PC-3 (cell line): ENCODE measurements around the gene DSCAM. TPM values are rescaled to one million over a fixed set of nuclear protein-coding genes. Genes with fewer than 3 reads are reported as not detected.
"Not testable (repeated sequence)": the region's sequence is repeated elsewhere in the genome, so short reads cannot be mapped to it uniquely, and the experiment has no call there.

Source experiments
- ATAC-seq: fragments of 200-7000 bp; cut with Tn5 transposase; 2 replicates; pipeline ENCODE4 v1.9.1; 2020; ENCODE audit warnings: mild to moderate bottlenecking, moderate library complexity
- Bru-seq: library from RNA; stranded (reverse); fragments of 400-500 nt; gene quantifications from one replicate; lab custom pipeline; 2021; lab: Mats Ljungman, UMichigan
- BruChase-seq, 2 experiments: library from RNA; stranded (reverse); fragments of 400-500 nt; gene quantifications; one replicate each; lab custom pipeline; 2021; lab: Mats Ljungman, UMichigan
- BruUV-seq: library from RNA; stranded (reverse); fragments of 400-500 nt; replicated peaks from 2 replicates; lab custom pipeline; 2021; lab: Mats Ljungman, UMichigan
- CTCF ChIA-PET: fragments of 300-600 bp; sonication (Branson Sonifier 250); formaldehyde crosslinking; loops from one replicate; lab custom pipeline; 2022; ENCODE audit warnings: antibody characterized with exemption; lab: Charles Lee
- POLR2A ChIA-PET: fragments of 300-600 bp; sonication (Branson Sonifier 250); formaldehyde crosslinking; loops from one replicate; lab custom pipeline; 2022; ENCODE audit warnings: antibody characterized with exemption; ENCODE audit not compliant: unreplicated experiment; lab: Charles Lee
- DNase-seq: peaks from one replicate; pipeline ENCODE4 v3.0.0-alpha.2; 2015
- H2AFZ ChIP-seq: fragments of 300-600 bp; sonication (generic); 2 replicates; pipeline ENCODE4 v1.6.0; 2016; ENCODE audit warnings: antibody characterized with exemption, low read length
- H3F3A ChIP-seq: fragments of 300-600 bp; sonication (generic); one replicate; pipeline ENCODE4 v1.6.0; 2017; ENCODE audit warnings: antibody characterized with exemption, low read length, control low read depth, mild to moderate bottlenecking; ENCODE audit not compliant: unreplicated experiment
- H3K27ac ChIP-seq: fragments of 300-600 bp; sonication (generic); 2 replicates; pipeline ENCODE4 v1.5.1; 2016; ENCODE audit warnings: mild to moderate bottlenecking, low read length
- H3K27me3 ChIP-seq: fragments of 300-600 bp; sonication (generic); 2 replicates; pipeline ENCODE4 v1.6.1; 2016; ENCODE audit warnings: low read length, mixed read lengths
- H3K36me3 ChIP-seq: fragments of 300-600 bp; sonication (generic); 2 replicates; pipeline ENCODE4 v1.6.1; 2016; ENCODE audit warnings: low read depth, mixed run types, low read length, mixed read lengths
- H3K4me1 ChIP-seq: fragments of 300-600 bp; sonication (generic); 2 replicates; pipeline ENCODE4 v1.5.1; 2016; ENCODE audit warnings: low read length; ENCODE audit not compliant: insufficient read depth
- H3K4me2 ChIP-seq: fragments of 300-600 bp; sonication (generic); 2 replicates; pipeline ENCODE4 v1.6.0; 2016; ENCODE audit warnings: low read length
- H3K4me3 ChIP-seq: fragments of 300-600 bp; sonication (generic); 2 replicates; pipeline ENCODE4 v1.5.1; 2016; ENCODE audit warnings: mild to moderate bottlenecking, low read length, mixed read lengths
- H3K79me2 ChIP-seq: fragments of 300-600 bp; sonication (generic); 2 replicates; pipeline ENCODE4 v1.6.1; 2017; ENCODE audit warnings: low read length, mixed read lengths
- H3K9ac ChIP-seq: fragments of 300-600 bp; sonication (generic); 2 replicates; pipeline ENCODE4 v1.6.0; 2016; ENCODE audit warnings: mild to moderate bottlenecking, low read length
- H3K9me2 ChIP-seq: fragments of 300-600 bp; sonication (generic); replicated peaks from 2 replicates; pipeline ENCODE4 v1.6.1; 2016; ENCODE audit warnings: mixed run types, low read length, mixed read lengths
- H3K9me3 ChIP-seq: fragments of 300-600 bp; sonication (generic); 2 replicates; pipeline ENCODE4 v1.6.1; 2016; ENCODE audit warnings: low read length, mixed read lengths
- H4K20me1 ChIP-seq: fragments of 300-600 bp; sonication (generic); 2 replicates; pipeline ENCODE4 v1.6.1; 2016; ENCODE audit warnings: low read length, mixed read lengths
- EZH2 ChIP-seq: fragments of 300-600 bp; sonication (generic); IDR thresholded peaks from one replicate; pipeline ENCODE4 v1.6.1; 2017; ENCODE audit warnings: antibody characterized with exemption, mild to moderate bottlenecking, low read length; ENCODE audit not compliant: unreplicated experiment
- EZH2phosphoT487 ChIP-seq: fragments of 300-600 bp; sonication (generic); IDR thresholded peaks from 2 replicates; pipeline ENCODE4 v1.6.1; 2018; ENCODE audit warnings: mild to moderate bottlenecking, antibody characterized with exemption, low read length, borderline replicate concordance
- intact Hi-C: fragments of 100-400 bp; cut with micrococcal nuclease; formaldehyde crosslinking; loops from 2 replicates; pipeline ENCODE4 v1.9.0; 2023
- long read RNA-seq: library from polyadenylated mRNA; unstranded; transcript quantifications from one replicate; pipeline ENCODE4 v2.0.0, GENCODE V29; 2021; ENCODE audit not compliant: unreplicated experiment
- total RNA-seq: library from RNA; depleted of rRNA; stranded (reverse); fragments of >200 nt; gene quantifications from 2 replicates; pipeline ENCODE4 v1.2.3, GENCODE V29; 2014; rRNA removed
- TF ChIP-seq, protein P1 (sequence below): fragments of 300-600 bp; sonication (generic); conservative IDR thresholded peaks from 2 replicates; pipeline ENCODE4 v1.5.1; 2017; ENCODE audit warnings: antibody characterized with exemption, low read depth, mild to moderate bottlenecking, low read length

The DSCAM gene, protein sequence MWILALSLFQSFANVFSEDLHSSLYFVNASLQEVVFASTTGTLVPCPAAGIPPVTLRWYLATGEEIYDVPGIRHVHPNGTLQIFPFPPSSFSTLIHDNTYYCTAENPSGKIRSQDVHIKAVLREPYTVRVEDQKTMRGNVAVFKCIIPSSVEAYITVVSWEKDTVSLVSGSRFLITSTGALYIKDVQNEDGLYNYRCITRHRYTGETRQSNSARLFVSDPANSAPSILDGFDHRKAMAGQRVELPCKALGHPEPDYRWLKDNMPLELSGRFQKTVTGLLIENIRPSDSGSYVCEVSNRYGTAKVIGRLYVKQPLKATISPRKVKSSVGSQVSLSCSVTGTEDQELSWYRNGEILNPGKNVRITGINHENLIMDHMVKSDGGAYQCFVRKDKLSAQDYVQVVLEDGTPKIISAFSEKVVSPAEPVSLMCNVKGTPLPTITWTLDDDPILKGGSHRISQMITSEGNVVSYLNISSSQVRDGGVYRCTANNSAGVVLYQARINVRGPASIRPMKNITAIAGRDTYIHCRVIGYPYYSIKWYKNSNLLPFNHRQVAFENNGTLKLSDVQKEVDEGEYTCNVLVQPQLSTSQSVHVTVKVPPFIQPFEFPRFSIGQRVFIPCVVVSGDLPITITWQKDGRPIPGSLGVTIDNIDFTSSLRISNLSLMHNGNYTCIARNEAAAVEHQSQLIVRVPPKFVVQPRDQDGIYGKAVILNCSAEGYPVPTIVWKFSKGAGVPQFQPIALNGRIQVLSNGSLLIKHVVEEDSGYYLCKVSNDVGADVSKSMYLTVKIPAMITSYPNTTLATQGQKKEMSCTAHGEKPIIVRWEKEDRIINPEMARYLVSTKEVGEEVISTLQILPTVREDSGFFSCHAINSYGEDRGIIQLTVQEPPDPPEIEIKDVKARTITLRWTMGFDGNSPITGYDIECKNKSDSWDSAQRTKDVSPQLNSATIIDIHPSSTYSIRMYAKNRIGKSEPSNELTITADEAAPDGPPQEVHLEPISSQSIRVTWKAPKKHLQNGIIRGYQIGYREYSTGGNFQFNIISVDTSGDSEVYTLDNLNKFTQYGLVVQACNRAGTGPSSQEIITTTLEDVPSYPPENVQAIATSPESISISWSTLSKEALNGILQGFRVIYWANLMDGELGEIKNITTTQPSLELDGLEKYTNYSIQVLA (N-terminal part only)
- total RNA-seq (not detected in 2 replicates), Bru-seq, nascent RNA (percentile 1 among the genes with signal in this experiment), BruChase-seq, experiment 1, labeled RNA remaining after a 6-hour chase (percentile 1 among the genes with signal in this experiment), BruChase-seq, experiment 2, labeled RNA remaining after a 2-hour chase (percentile 1 among the genes with signal in this experiment)
- long read RNA-seq: 0 reads

DNA sequence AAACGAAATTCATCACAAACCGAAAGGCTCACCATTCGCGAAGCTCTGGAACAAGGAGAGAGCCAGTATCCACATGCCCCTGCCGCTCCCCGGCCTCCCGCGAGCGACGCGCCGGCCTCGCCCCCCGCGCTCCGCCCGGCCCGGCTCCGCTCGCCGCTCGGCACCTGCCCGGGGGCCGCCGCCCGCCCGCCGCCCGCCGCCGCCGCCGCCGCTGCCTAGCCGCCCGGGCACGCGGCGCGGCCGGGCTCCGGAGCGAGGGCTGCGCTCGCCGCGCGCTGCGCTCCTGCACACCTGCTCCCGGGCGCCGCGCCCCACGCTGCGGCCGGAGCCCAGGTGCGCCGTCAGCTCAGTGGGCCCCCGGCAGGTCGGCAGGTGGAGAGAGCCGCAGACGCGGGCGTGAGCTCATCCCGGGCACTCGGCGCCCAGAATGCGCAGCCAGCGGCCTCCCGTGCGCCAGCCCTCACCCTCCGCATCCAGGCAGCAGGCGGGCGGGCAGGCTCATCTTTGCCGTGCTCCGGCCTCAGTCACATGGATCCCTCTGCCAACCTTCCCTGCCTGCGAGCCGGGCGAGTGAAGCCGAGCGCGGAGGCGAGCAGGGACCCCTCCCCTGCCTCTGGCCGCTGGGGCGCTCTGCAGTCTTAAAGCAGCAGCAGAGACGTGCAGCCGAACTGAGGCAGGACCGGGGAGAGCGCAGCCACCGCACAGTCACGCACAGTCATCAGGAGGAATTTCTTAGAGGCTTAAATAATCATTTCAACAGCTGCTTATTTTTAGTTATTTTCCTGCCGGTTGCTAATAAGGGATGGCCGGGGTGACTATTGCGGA lies at the start of gene DSCAM:
Gene DSCAM, minus strand, starts transcription at position 572 of the 825 bp plus-strand sequence. Its CDS starts 497 bp downstream, at position 75.
- DNase-seq (no peak), ATAC-seq (no peak; the same call in 1 of the 2 replicates)
- 0 out of 2 replicates have a peak within 1 kb of the TSS, but pooled peaks have one; percentile 23 for H3K4me3 ChIP-seq
- H3K4me1 ChIP-seq: no peaks in the 10 kb centered on the region; the same call in 1 of the 2 replicates
- H3K27me3 ChIP-seq: peaks cover 34% of the 10 kb centered on the region
- H3K9ac ChIP-seq: no peak within 1 kb of the TSS
- H3K9me2 ChIP-seq: no peaks in the 10 kb centered on the region
- no peaks in the 10 kb centered on the region for H3K9me3 ChIP-seq
- peak within 1 kb of the TSS; percentile 69 for H3K4me2 ChIP-seq
- ChIA-PET CTCF (no interaction called here), POLR2A (no interaction called here)
- no peak within 1 kb of the TSS for H3K27ac ChIP-seq
- no peaks in the 10 kb centered on the region for H4K20me1 ChIP-seq
- no TSS peak for BruUV-seq
- TF ChIP-seq EZH2phosphoT487: no peak
- TF ChIP-seq, protein P1, sequence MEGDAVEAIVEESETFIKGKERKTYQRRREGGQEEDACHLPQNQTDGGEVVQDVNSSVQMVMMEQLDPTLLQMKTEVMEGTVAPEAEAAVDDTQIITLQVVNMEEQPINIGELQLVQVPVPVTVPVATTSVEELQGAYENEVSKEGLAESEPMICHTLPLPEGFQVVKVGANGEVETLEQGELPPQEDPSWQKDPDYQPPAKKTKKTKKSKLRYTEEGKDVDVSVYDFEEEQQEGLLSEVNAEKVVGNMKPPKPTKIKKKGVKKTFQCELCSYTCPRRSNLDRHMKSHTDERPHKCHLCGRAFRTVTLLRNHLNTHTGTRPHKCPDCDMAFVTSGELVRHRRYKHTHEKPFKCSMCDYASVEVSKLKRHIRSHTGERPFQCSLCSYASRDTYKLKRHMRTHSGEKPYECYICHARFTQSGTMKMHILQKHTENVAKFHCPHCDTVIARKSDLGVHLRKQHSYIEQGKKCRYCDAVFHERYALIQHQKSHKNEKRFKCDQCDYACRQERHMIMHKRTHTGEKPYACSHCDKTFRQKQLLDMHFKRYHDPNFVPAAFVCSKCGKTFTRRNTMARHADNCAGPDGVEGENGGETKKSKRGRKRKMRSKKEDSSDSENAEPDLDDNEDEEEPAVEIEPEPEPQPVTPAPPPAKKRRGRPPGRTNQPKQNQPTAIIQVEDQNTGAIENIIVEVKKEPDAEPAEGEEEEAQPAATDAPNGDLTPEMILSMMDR: no peak
- TF ChIP-seq EZH2: no peak
- intact Hi-C loops: no loop called here
- no peaks in the 10 kb centered on the region for H3K79me2 ChIP-seq
- no peaks in the 10 kb centered on the region for H3F3A ChIP-seq
- no peaks in the 10 kb centered on the region for H3K36me3 ChIP-seq
- H2AFZ ChIP-seq: no peak within 1 kb of the TSS

DNA sequence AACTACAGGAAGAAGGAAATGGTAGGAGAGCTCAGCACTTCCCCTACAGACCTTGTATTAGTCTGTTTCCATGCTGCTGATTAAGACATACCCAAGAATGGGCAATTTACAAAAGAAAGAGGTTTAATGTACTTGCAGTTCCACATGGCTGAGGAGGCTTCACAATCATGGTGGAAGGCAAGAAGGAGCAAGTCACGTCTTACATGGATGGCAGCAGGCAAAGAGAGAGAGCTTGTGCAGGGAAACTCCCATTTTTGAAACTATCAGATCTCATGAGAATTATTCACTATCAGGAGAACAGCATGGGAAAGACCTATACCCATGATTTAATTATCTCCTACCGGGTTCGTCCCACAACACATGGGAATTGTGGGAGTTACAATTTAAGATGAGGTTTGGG lies 48.7 kb upstream of the DSCAM start:
- POLR2A ChIA-PET, H3K36me3 ChIP-seq, H3K4me2 ChIP-seq, DNase-seq, BruUV-seq, ATAC-seq, CTCF ChIA-PET, intact Hi-C loops, H3K27ac ChIP-seq, H3K4me1 ChIP-seq, H3K27me3 ChIP-seq, H2AFZ ChIP-seq, H3K9me2 ChIP-seq, H3F3A ChIP-seq, H4K20me1 ChIP-seq, H3K4me3 ChIP-seq, H3K79me2 ChIP-seq, H3K9ac ChIP-seq: not testable (repeated sequence)
- peaks cover 50% of the 10 kb centered on the region for H3K9me3 ChIP-seq
